Measurements from ENCODE around the gene CDCA5. TPM values are rescaled to one million over a fixed set of nuclear protein-coding genes. Genes with fewer than 3 reads are reported as not detected.

Gene CDCA5
- polyA plus RNA-seq, 1 of the 3 experiments (the other 2 are of a cell fraction) = 16.3 TPM

- no peak for TF ChIP-seq ZBTB33 (IDR thresholded peaks at IDR 0.05; ENCODE audit: borderline replicate concordance, low read depth)
- TF ChIP-seq NRF1 (IDR thresholded peaks at IDR 0.05; ENCODE audit: low read depth, low read length) = no peak
- no peak for TF ChIP-seq ELF1 (IDR thresholded peaks at IDR 0.05)
These were observed 14.6 kb downstream of the CDCA5 start (continued) for GRCh38 chr11:65069217-65069616.

GRCh38 chr11:65067446-65067845, 16.4 kb downstream of the CDCA5 start:
- TF ChIP-seq MXI1 (IDR thresholded peaks at IDR 0.05; ENCODE audit: low read depth, low read length) (no peak), IRF3 (IDR thresholded peaks at IDR 0.05; ENCODE audit: low read depth, low read length) (no peak), FOSL2 (IDR thresholded peaks at IDR 0.05; ENCODE audit: borderline replicate concordance, low read depth) (no peak), POLR2AphosphoS5 (IDR thresholded peaks at IDR 0.05; ENCODE audit: low read depth, low read length) (no peak), FOXM1 (IDR thresholded peaks at IDR 0.05; ENCODE audit: low read depth) (no peak), ELF1 (IDR thresholded peaks at IDR 0.05) (no peak), JUND (IDR thresholded peaks at IDR 0.05) (no peak), EZH2phosphoT487 (IDR thresholded peaks at IDR 0.05; ENCODE audit: borderline replicate concordance, low read depth) (no peak), EP300 (IDR thresholded peaks at IDR 0.05; ENCODE audit: borderline replicate concordance in 1 of 2, low read depth in 1 of 2, low read length in 1 of 2) (no peak), TAF1 (IDR thresholded peaks at IDR 0.05; ENCODE audit: borderline replicate concordance, low read depth, low read length) (no peak), YY1 (IDR thresholded peaks at IDR 0.05; ENCODE audit: low read depth) (no peak), RCOR1 (IDR thresholded peaks at IDR 0.05; ENCODE audit: low read length) (no peak), PBX3 (IDR thresholded peaks at IDR 0.05) (no peak), RFX5 (IDR thresholded peaks at IDR 0.05; ENCODE audit: low read length) (no peak), ZBTB33 (IDR thresholded peaks at IDR 0.05; ENCODE audit: borderline replicate concordance, low read depth) (no peak), USF1 (IDR thresholded peaks at IDR 0.05; ENCODE audit: borderline replicate concordance, low read depth) (no peak), TCF12 (IDR thresholded peaks at IDR 0.05) (no peak)
- Histone ChIP-seq H3F3A (replicated peaks; ENCODE audit: insufficient read depth) (no peaks in the 10 kb centered on the region), H3K9me2 (no peaks in the 10 kb centered on the region), H3K4me1 (ENCODE audit: control insufficient read depth in 1 of 2, insufficient read depth in 2 of 2, low read depth in 1 of 2, low read length in 1 of 2) (no peaks in the 10 kb centered on the region; a peak in 1 of 4 replicates), H3K4me3 (ENCODE audit: low read depth in 2 of 2, low read length in 1 of 2) (no peak overlapping the region), H3K36me3 (replicated peaks in 1 of 2; ENCODE audit: control insufficient read depth in 1 of 2, insufficient read depth in 2 of 2, low read length in 1 of 2) (no peaks in the 10 kb centered on the region), H3K9me3 (no peaks in the 10 kb centered on the region), H3K9ac (no peak overlapping the region), H4K20me1 (ENCODE audit: insufficient read depth) (no peaks in the 10 kb centered on the region), H3K79me2 (ENCODE audit: insufficient read depth) (no peaks in the 10 kb centered on the region), H3K27ac (ENCODE audit: low read depth in 2 of 2, low read length in 1 of 2) (no peak overlapping the region), H2AFZ (ENCODE audit: low read depth) (no peak overlapping the region), H3K27me3 (ENCODE audit: insufficient read depth) (no peaks in the 10 kb centered on the region), H3K4me2 (no peak overlapping the region)
- DNase-seq = no peak
- POLR2A ChIA-PET = no interaction called here
- WGBS (ENCODE audit: low lambda C conversion rate) = 69% methylated on average over 8 of the region's 10 CpGs
- CTCF ChIA-PET = no interaction called here

All from SK-N-SH (cell line).